ENCODE measurements around the gene CPSF4. TPM values are rescaled to one million over a fixed set of nuclear protein-coding genes. Genes with fewer than 3 reads are reported as not detected.

CPSF4 gene
- total RNA-seq, 4 donors from 2014 or later: 13.6 to 34.6 (median 23.0) TPM

GRCh38 chr7:99448855-99449254 lies 10.1 kb downstream of the CPSF4 start:
- Histone ChIP-seq H3K9me3 (no peaks in the 10 kb centered on the region), H3K27me3 (no peaks in the 10 kb centered on the region), H3K27ac (no peak overlapping the region), H3K4me3 (no peak overlapping the region), H3K4me1 (no peaks in the 10 kb centered on the region), H3K36me3 (peaks cover 0 to 99% of the 10 kb centered on the region in 2 donors)
- WGBS, 2 donors (ENCODE audit: low coverage in 1 of 2): no CpG with 5 or more reads among the region's 10 CpGs
- no peak for TF ChIP-seq POLR2AphosphoS5 (IDR thresholded peaks at IDR 0.05)
- no peak for ATAC-seq

GRCh38 chr7:99449326-99449725 lies 10.6 kb downstream of the CPSF4 start:
- ATAC-seq: no peak
- H3K4me3 ChIP-seq: no peak overlapping the region
- peaks cover 0 to 99% of the 10 kb centered on the region in 2 donors for H3K36me3 ChIP-seq
- no peaks in the 10 kb centered on the region for H3K27me3 ChIP-seq
- 100% methylated on average over 1 of the region's 5 CpGs for WGBS, 2 donors (ENCODE audit: low coverage in 1 of 2)
- no peaks in the 10 kb centered on the region for H3K4me1 ChIP-seq
- H3K9me3 ChIP-seq: no peaks in the 10 kb centered on the region
- no peak overlapping the region for H3K27ac ChIP-seq
- TF ChIP-seq CTCF (IDR thresholded peaks at IDR 0.05) (no peak), POLR2AphosphoS5 (IDR thresholded peaks at IDR 0.05) (no peak), POLR2A (IDR thresholded peaks at IDR 0.05) (no peak), EP300 (IDR thresholded peaks at IDR 0.05) (no peak)

GRCh38 chr7:99451936-99452335 lies 13.2 kb downstream of the CPSF4 start:
- Histone ChIP-seq H3K36me3 (peaks cover 0 to 100% of the 10 kb centered on the region in 2 donors), H3K4me3 (no peak overlapping the region), H3K9me3 (no peaks in the 10 kb centered on the region), H3K27ac (no peak overlapping the region), H3K4me1 (no peaks in the 10 kb centered on the region), H3K27me3 (no peaks in the 10 kb centered on the region)
- no peak for ATAC-seq
- WGBS, 2 donors (ENCODE audit: low coverage in 1 of 2): no CpG with 5 or more reads among the region's 8 CpGs
- no peak for TF ChIP-seq EP300 (IDR thresholded peaks at IDR 0.05)
- no peak for TF ChIP-seq POLR2AphosphoS5 (IDR thresholded peaks at IDR 0.05)
- no peak for TF ChIP-seq CTCF (IDR thresholded peaks at IDR 0.05)
- no peak for TF ChIP-seq POLR2A (IDR thresholded peaks at IDR 0.05)

- Histone ChIP-seq H3K9me3 (no peaks in the 10 kb centered on the region), H3K4me1 (no peaks in the 10 kb centered on the region), H3K27me3 (no peaks in the 10 kb centered on the region), H3K4me3 (no peak overlapping the region), H3K36me3 (peaks cover 0 to 100% of the 10 kb centered on the region in 2 donors), H3K27ac (no peak overlapping the region)
- no peak for ATAC-seq
- WGBS, 2 donors (ENCODE audit: low coverage in 1 of 2): no CpG with 5 or more reads among the region's 13 CpGs
- TF ChIP-seq CTCF (IDR thresholded peaks at IDR 0.05) (no peak), POLR2A (IDR thresholded peaks at IDR 0.05) (no peak), EP300 (IDR thresholded peaks at IDR 0.05) (no peak), POLR2AphosphoS5 (IDR thresholded peaks at IDR 0.05) (no peak)
These were observed 13.8 kb downstream of the CPSF4 start for GRCh38 chr7:99452541-99452940.

GRCh38 chr7:99453105-99453504 lies 14.4 kb downstream of the CPSF4 start:
- ATAC-seq: no peak
- H3K27ac ChIP-seq: no peak overlapping the region

More at GRCh38 chr7:99453105-99453504, 14.4 kb downstream of the CPSF4 start:
- Histone ChIP-seq H3K4me3 (no peak overlapping the region), H3K4me1 (no peaks in the 10 kb centered on the region), H3K36me3 (peaks cover 0 to 100% of the 10 kb centered on the region in 2 donors), H3K27me3 (no peaks in the 10 kb centered on the region), H3K9me3 (no peaks in the 10 kb centered on the region)
- no peak for TF ChIP-seq POLR2A (IDR thresholded peaks at IDR 0.05)
- TF ChIP-seq CTCF (IDR thresholded peaks at IDR 0.05): no peak
- no peak for TF ChIP-seq POLR2AphosphoS5 (IDR thresholded peaks at IDR 0.05)
- TF ChIP-seq EP300 (IDR thresholded peaks at IDR 0.05): no peak
- no CpG with 5 or more reads among the region's 11 CpGs for WGBS, 2 donors (ENCODE audit: low coverage in 1 of 2)

Measured in gastroesophageal sphincter (tissue), 4 donors.